SJSA1 (cell line): ENCODE data around the gene ARFIP1. TPM values are rescaled to one million over a fixed set of nuclear protein-coding genes. Genes with fewer than 3 reads are reported as not detected.
A peak's percentile ranks its signal among the peaks of the same experiment; 100 is the strongest.
"Not testable (repeated sequence)": the region's sequence is repeated elsewhere in the genome, so short reads cannot be mapped to it uniquely, and the experiment has no call there.

Experiments used
- DNase-seq, 2 experiments: peaks; one replicate each; pipeline ENCODE4 v3.0.0-alpha.2; 2015 to 2020; ENCODE audit warnings: low spot score in 2 of 2, low read depth in 1 of 2
- H3K27ac ChIP-seq: fragments of 250-450 bp; sonication (Bioruptor Pico); 2 replicates; pipeline ENCODE4 v1.5.1; 2020; ENCODE audit warnings: mild to moderate bottlenecking, moderate library complexity
- H3K27me3 ChIP-seq: fragments of 250-450 bp; sonication (Bioruptor Pico); replicated peaks from 2 replicates; pipeline ENCODE4 v1.5.1; 2020; ENCODE audit warnings: mild to moderate bottlenecking, moderate library complexity
- H3K36me3 ChIP-seq: fragments of 250-450 bp; sonication (Bioruptor Pico); 2 replicates; pipeline ENCODE4 v1.5.1; 2020; ENCODE audit warnings: mild to moderate bottlenecking
- H3K4me1 ChIP-seq: fragments of 250-450 bp; sonication (Bioruptor Pico); replicated peaks from 2 replicates; pipeline ENCODE4 v1.6.1; 2021; ENCODE audit warnings: mild to moderate bottlenecking
- H3K4me3 ChIP-seq: fragments of 250-450 bp; sonication (Bioruptor Pico); 2 replicates; pipeline ENCODE4 v1.5.1; 2020; ENCODE audit warnings: mild to moderate bottlenecking
- H3K9me3 ChIP-seq: fragments of 250-450 bp; sonication (Bioruptor Pico); replicated peaks from 2 replicates; pipeline ENCODE4 v1.5.1; 2020; ENCODE audit warnings: mild to moderate bottlenecking
- total RNA-seq: library from RNA; depleted of rRNA; stranded (reverse); fragments of >200 nt; shearing (Covaris generic); gene quantifications from 2 replicates; pipeline ENCODE4 v1.2.3, GENCODE V29; 2014; rRNA removed

The ARFIP1 gene
- total RNA-seq = 38.1 and 46.4 TPM in 2 replicates

GRCh38 chr4:152779513-152780266 is at the start of gene ARFIP1, which contains the start of gene TIGD4:
Gene ARFIP1 (plus strand): TSS chr4:152779954. CDS start chr4:152829634, 49,680 bp downstream.
Gene TIGD4 (minus strand): TSS chr4:152779730. CDS start chr4:152771004, 8,726 bp downstream.
- H3K36me3 ChIP-seq = peaks cover 5% of the 10 kb centered on the region
- H3K4me3 ChIP-seq = peak within 1 kb of the TSS; percentile 63
- H3K27ac ChIP-seq = peak within 1 kb of the TSS; percentile 68
- H3K4me1 ChIP-seq = peaks cover 20% of the 10 kb centered on the region
- DNase-seq = peak; percentile 97
- H3K27me3 ChIP-seq = no peaks in the 10 kb centered on the region
- H3K9me3 ChIP-seq = no peaks in the 10 kb centered on the region

- Histone ChIP-seq H3K27me3 (no peaks in the 10 kb centered on the region), H3K4me3 (no peak overlapping the region), H3K36me3 (no peaks in the 10 kb centered on the region), H3K27ac (no peak overlapping the region), H3K9me3 (no peaks in the 10 kb centered on the region), H3K4me1 (no peaks in the 10 kb centered on the region)
- DNase-seq = no peak
These were observed 47.8 kb upstream of the ARFIP1 start for GRCh38 chr4:152731997-152732396.

GRCh38 chr4:152734015-152734698 is 45.6 kb upstream of the ARFIP1 start:
- no peaks in the 10 kb centered on the region for H3K9me3 ChIP-seq
- no peak overlapping the region for H3K4me3 ChIP-seq
- no peaks in the 10 kb centered on the region for H3K4me1 ChIP-seq
- DNase-seq = no peak
- no peaks in the 10 kb centered on the region for H3K27me3 ChIP-seq
- H3K27ac ChIP-seq = no peak overlapping the region
- no peaks in the 10 kb centered on the region for H3K36me3 ChIP-seq

GRCh38 chr4:152734699-152735050 is 45.1 kb upstream of the ARFIP1 start:
- no peaks in the 10 kb centered on the region for H3K9me3 ChIP-seq
- H3K4me1 ChIP-seq = no peaks in the 10 kb centered on the region
- H3K27me3 ChIP-seq = no peaks in the 10 kb centered on the region
- no peaks in the 10 kb centered on the region for H3K36me3 ChIP-seq
- DNase-seq = no peak
- no peak overlapping the region for H3K4me3 ChIP-seq
- no peak overlapping the region for H3K27ac ChIP-seq

- Histone ChIP-seq H3K27ac (no peak overlapping the region), H3K36me3 (no peaks in the 10 kb centered on the region), H3K4me1 (no peaks in the 10 kb centered on the region), H3K9me3 (no peaks in the 10 kb centered on the region), H3K4me3 (no peak overlapping the region), H3K27me3 (no peaks in the 10 kb centered on the region)
- DNase-seq = peak in 1 of 2 experiments; percentile 11
These were observed 44.3 kb upstream of the ARFIP1 start for GRCh38 chr4:152735396-152735859.

GRCh38 chr4:152735906-152736305 is 43.8 kb upstream of the ARFIP1 start:
- no peaks in the 10 kb centered on the region for H3K9me3 ChIP-seq
- H3K36me3 ChIP-seq = no peaks in the 10 kb centered on the region
- DNase-seq = no peak
- no peak overlapping the region for H3K27ac ChIP-seq
- no peak overlapping the region for H3K4me3 ChIP-seq
- H3K4me1 ChIP-seq = no peaks in the 10 kb centered on the region
- no peaks in the 10 kb centered on the region for H3K27me3 ChIP-seq

GRCh38 chr4:152738827-152739226 is 40.9 kb upstream of the ARFIP1 start:
- no peak overlapping the region for H3K4me3 ChIP-seq
- no peak overlapping the region for H3K27ac ChIP-seq
- DNase-seq = no peak
- H3K9me3 ChIP-seq = no peaks in the 10 kb centered on the region
- no peaks in the 10 kb centered on the region for H3K36me3 ChIP-seq
- H3K27me3 ChIP-seq = no peaks in the 10 kb centered on the region
- no peaks in the 10 kb centered on the region for H3K4me1 ChIP-seq

- no peaks in the 10 kb centered on the region for H3K27me3 ChIP-seq
- no peaks in the 10 kb centered on the region for H3K36me3 ChIP-seq
- no peaks in the 10 kb centered on the region for H3K4me1 ChIP-seq
- H3K4me3 ChIP-seq = no peak overlapping the region
- DNase-seq = no peak
- H3K9me3 ChIP-seq = no peaks in the 10 kb centered on the region
- H3K27ac ChIP-seq = no peak overlapping the region
These were observed 32.3 kb upstream of the ARFIP1 start for GRCh38 chr4:152747444-152747843.

- H3K4me1 ChIP-seq = no peaks in the 10 kb centered on the region
- H3K27ac ChIP-seq = no peak overlapping the region
These were observed 31.1 kb upstream of the ARFIP1 start for GRCh38 chr4:152748619-152749018.

GRCh38 chr4:152763796-152764195 is 16.0 kb upstream of the ARFIP1 start:
- no peak overlapping the region for H3K27ac ChIP-seq
- no peaks in the 10 kb centered on the region for H3K36me3 ChIP-seq
- H3K27me3 ChIP-seq = peaks cover 9% of the 10 kb centered on the region; the same call in 1 of the 2 replicates
- H3K9me3 ChIP-seq = no peaks in the 10 kb centered on the region
- no peak overlapping the region for H3K4me3 ChIP-seq
- no peaks in the 10 kb centered on the region for H3K4me1 ChIP-seq
- DNase-seq = no peak

More at GRCh38 chr4:152748619-152749018, 31.1 kb upstream of the ARFIP1 start:
- H3K27me3 ChIP-seq = no peaks in the 10 kb centered on the region
- H3K36me3 ChIP-seq = no peaks in the 10 kb centered on the region
- DNase-seq = no peak
- H3K9me3 ChIP-seq = no peaks in the 10 kb centered on the region
- no peak overlapping the region for H3K4me3 ChIP-seq

GRCh38 chr4:152765069-152765737 is 14.6 kb upstream of the ARFIP1 start:
- H3K4me1 ChIP-seq = not testable (repeated sequence)

GRCh38 chr4:152771741-152772533 is 7.8 kb upstream of the ARFIP1 start:
- Histone ChIP-seq H3K4me1 (no peaks in the 10 kb centered on the region), H3K9me3 (no peaks in the 10 kb centered on the region), H3K36me3 (no peaks in the 10 kb centered on the region), H3K27ac (no peak overlapping the region), H3K27me3 (peaks cover 7% of the 10 kb centered on the region), H3K4me3 (no peak overlapping the region)
- no peak for DNase-seq

More at GRCh38 chr4:152765069-152765737, 14.6 kb upstream of the ARFIP1 start:
- peaks cover 16% of the 10 kb centered on the region for H3K27me3 ChIP-seq
- not testable (repeated sequence) for H3K36me3 ChIP-seq, DNase-seq, H3K27ac ChIP-seq, H3K9me3 ChIP-seq, H3K4me3 ChIP-seq

- no peak overlapping the region for H3K4me3 ChIP-seq
- H3K9me3 ChIP-seq = no peaks in the 10 kb centered on the region
- no peaks in the 10 kb centered on the region for H3K36me3 ChIP-seq
- no peak for DNase-seq
- H3K27me3 ChIP-seq = peaks cover 7% of the 10 kb centered on the region
- no peaks in the 10 kb centered on the region for H3K4me1 ChIP-seq
- no peak overlapping the region for H3K27ac ChIP-seq
These were observed 6.4 kb upstream of the ARFIP1 start for GRCh38 chr4:152773339-152773738.
